GM21717 (cell line): Measurements from ENCODE around the gene TFDP2.
"Not testable (repeated sequence)": the region's sequence is repeated elsewhere in the genome, so short reads cannot be mapped to it uniquely, and the experiment has no call there.

ENCODE experiments used
- ATAC-seq: cut with Tn5 transposase; IDR thresholded peaks from one replicate; pipeline ENCODE4 v1.9.1; 2021; ENCODE audit warnings: mild to moderate bottlenecking, moderate library complexity; ENCODE audit not compliant: unreplicated experiment

TFDP2 gene

DNA sequence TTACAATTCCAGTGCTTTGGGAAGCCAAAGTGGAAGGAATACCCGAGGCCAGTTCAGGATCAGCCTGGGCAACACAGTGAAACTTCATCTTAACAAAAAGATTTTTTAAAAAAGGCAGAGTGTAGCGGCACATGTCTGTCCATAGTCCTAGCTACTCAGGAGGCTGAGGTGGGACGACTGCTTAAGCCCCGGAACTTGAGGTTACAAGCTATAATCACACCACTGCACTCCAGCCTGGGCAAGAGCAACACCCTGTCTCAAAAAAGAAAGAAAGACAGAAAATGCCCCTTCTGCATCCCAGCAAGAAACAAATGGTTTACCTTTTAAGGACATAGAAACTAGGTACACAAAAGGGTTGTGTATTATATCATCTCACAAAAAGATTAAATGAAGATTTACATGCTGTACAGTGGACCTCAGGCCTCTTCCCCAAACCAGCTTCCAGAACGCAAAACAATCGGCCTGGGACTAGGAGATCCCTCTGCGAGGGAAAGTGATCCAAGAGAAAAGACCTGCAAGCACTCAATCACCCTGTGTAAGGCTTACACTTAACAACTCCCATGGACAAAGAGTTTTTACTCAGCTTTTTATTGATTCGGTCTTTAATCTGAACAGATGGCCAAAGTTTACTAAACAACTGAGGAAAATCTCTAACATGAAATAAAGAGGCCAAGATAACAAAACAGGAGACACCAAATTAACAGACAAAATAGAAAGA, 21.2 kb downstream of the TFDP2 start:
- no peak for ATAC-seq

- no peak for ATAC-seq
Measured at GRCh38 chr3:142124243-142124642, 25.1 kb downstream of the TFDP2 start.

DNA sequence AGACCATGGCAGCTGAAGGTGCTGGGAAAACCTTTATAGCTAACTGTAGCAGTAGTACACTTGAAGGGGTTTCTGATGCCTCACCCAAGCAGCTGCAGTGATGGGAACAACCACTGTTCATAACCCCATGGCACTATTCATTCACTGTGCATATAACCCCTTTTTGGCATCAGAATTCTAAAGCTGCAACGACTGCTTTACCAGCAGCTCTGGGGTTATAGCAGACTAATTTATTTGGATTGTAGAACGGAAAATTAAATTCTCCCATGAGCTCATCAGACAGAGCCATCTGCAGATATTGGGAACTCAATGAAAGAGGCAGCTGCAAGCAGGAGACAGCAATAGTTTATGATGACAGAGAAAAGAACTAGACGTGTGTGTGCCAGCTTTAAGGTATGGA, 28.6 kb downstream of the TFDP2 start:
- ATAC-seq = no peak

DNA sequence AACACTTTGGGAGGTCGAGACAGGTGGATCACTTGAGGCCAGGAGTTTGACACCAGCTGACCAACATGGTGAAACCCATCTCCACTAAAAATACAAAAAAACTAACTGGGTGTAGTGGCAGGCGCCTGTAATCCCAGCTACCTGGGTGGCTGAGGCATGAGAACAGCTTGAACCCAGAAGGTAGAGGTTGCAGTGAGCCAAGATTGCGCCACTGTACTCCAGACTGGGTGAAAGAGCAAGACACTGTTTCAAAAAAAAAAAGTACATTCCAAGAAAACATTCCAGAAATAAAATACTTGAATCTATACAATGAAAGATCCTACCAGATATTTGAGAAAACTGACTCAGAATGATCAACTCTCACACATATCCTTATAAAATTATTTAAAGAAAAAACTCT, 30.4 kb downstream of the TFDP2 start:
- ATAC-seq = no peak

- no peak for ATAC-seq
Measured at GRCh38 chr3:142117056-142117851, 32.1 kb downstream of the TFDP2 start.

- no peak for ATAC-seq
Measured at GRCh38 chr3:142115867-142116668, 33.3 kb downstream of the TFDP2 start.

DNA sequence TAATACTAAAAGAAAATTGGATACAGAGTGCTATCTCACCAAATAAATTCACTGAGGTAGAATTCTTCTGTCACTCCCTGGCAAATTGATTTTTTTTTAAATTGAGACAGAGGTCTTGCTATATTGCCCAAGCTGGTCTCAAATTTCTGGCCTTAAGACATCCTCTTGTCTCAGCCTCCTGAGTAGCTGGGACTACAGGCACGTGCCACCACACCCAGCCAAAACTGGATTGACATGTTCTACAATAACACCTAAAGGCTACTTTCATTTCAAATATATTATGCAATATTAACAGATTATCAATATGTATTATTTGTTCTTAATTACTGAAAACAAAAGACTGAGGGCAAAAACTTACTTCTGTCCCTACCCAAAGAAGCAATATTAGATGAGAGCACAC, 36.7 kb downstream of the TFDP2 start:
- no peak for ATAC-seq

GRCh38 chr3:142106548-142106947, 42.8 kb downstream of the TFDP2 start:
- no peak for ATAC-seq

DNA sequence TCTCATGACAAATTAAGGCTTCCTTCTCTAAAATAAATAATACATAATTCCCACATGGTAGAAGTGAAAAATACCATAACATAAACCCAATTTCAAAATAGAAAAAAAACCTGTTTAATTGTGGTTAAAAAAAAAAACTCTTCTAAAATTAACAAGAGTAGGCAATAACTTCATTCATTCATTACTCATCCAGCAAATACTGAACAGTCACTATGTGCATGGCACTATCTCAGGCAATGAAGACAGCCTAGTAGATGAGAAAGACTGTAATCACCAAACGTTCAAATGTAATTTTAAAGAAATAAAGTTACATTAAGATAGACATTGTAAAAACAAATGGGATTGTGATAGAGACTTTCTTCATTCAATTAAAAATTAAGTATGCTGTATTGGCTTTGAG, 43.4 kb downstream of the TFDP2 start:
- no peak for ATAC-seq

- no peak for ATAC-seq
Measured at GRCh38 chr3:142104763-142105162, 44.6 kb downstream of the TFDP2 start.

DNA sequence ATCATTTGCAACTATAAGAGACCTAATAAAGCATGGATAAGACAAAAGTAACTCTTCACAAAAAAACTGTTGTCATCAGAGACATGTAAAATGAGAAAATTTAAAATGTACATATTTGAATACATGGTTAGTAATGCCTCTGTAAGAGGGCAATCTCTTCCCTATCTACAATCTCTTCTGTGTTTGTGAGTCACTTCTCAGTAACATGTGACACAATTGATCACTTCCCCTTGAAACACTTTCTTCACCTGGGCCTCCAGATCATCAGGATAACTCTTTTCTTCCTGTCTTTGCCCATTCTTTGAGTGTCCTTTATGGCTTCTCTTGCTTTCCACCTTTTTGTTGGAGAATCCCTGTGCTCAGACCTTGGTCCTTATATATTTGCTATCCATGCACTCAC, 50.4 kb downstream of the TFDP2 start:
- ATAC-seq = no peak

DNA sequence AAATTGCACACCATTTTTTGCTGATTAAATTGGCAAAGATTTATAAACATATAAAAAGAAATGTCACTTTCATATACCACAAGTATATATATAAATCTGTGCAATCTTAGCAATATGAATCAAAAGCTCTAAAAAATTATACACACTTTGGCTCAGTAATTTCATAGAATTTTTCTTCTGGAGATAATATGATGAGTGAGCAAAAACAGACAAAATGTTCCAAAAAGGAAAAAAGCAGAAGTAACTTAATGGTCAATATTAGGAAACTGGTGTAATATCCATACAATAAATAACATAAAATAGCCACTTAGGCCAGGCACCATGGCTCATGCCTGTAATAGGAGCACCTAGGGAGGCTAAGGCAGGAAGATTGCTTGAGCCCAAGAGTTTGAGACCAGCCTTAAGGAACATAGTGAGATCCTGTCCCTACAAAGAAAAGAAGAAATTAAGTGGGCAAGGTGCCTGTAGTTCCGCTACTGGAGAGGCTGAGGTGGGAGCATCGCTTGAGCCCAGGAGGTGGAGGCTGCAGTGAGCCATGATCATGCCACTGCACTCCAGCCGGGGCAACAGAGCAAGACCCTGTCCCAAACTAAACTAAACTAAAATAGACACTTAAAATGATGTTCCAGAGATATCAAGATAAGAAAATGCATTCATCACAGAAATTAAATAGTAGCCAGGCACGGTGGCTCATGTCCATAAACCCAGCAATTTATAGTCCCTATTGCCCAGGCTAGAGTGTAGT, 52.1 kb downstream of the TFDP2 start:
- no peak for ATAC-seq

- ATAC-seq = no peak
Measured at GRCh38 chr3:142095841-142096240, 53.5 kb downstream of the TFDP2 start.

GRCh38 chr3:142088925-142089324, 60.4 kb downstream of the TFDP2 start:
- not testable (repeated sequence) for ATAC-seq

GRCh38 chr3:142088522-142088921, 60.8 kb downstream of the TFDP2 start:
- ATAC-seq = no peak

GRCh38 chr3:142087676-142088075, 61.7 kb downstream of the TFDP2 start:
- ATAC-seq = no peak

GRCh38 chr3:142086581-142087090, 62.7 kb downstream of the TFDP2 start:
- ATAC-seq = no peak

- no peak for ATAC-seq
Measured at GRCh38 chr3:142081178-142081577, 68.2 kb downstream of the TFDP2 start.

GRCh38 chr3:142077859-142078500, 71.4 kb downstream of the TFDP2 start:
- ATAC-seq = no peak

DNA sequence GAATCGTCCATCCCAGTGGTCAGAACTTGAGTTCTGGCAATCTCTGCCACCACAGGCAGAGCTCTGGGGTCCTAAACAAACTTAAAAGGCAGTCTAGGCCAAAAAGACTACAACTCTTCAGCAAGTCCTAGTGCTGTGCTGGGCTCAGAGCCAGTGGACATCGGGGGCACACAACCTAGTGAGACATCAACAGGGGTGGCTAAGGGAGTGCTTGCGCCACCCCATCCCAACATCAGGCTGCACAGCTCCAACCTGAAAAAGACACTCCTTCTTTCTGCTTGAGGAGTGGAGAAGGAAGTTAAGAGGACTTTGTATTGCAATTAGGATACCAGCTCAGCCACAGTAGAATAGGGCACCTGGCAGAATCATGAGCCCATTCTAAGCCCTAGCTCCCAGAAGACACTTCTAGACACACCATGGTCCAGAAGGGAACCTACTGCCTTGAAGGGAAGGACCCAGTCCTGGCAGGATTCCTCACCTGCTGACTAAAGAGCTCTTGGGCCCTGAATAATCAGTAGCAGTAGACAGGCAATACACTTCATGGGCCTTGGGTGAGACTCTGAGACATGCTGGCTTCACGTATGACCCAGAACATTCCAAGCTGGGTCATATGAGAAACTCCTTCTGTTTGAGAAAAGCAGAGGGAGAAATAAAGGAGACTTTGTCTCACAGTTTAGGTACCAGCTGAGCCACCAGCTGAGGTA, 72.0 kb downstream of the TFDP2 start:
- ATAC-seq = no peak
